HEK293 (cell line): ENCODE results near the gene ARHGDIB.

Source experiments
- CTCF ChIP-seq: fragments of 450-650 bp; formaldehyde crosslinking; IDR thresholded peaks from 2 replicates; pipeline ENCODE4 v1.5.1; 2016; ENCODE audit warnings: missing biosample characterization, missing genetic modification characterization
- ELK4 ChIP-seq: IDR thresholded peaks from 2 replicates; pipeline ENCODE4 v1.6.1; 2011; ENCODE audit warnings: mild to moderate bottlenecking, low read depth, low read length, borderline replicate concordance
- HIC1 ChIP-seq: fragments of 450-650 bp; formaldehyde crosslinking; IDR thresholded peaks from 2 replicates; pipeline ENCODE4 v1.5.1; 2016; ENCODE audit warnings: missing biosample characterization, missing genetic modification characterization
- REST ChIP-seq: fragments of 450-650 bp; formaldehyde crosslinking; IDR thresholded peaks from 2 replicates; pipeline ENCODE4 v1.5.1; 2016; ENCODE audit warnings: missing biosample characterization, missing genetic modification characterization
- ZBTB8A ChIP-seq: fragments of 450-650 bp; formaldehyde crosslinking; IDR thresholded peaks from 2 replicates; pipeline ENCODE4 v1.5.1; 2016; ENCODE audit warnings: missing biosample characterization, missing genetic modification characterization
- ZNF18 ChIP-seq: fragments of 450-650 bp; formaldehyde crosslinking; IDR thresholded peaks from 2 replicates; pipeline ENCODE4 v1.5.1; 2016; ENCODE audit warnings: missing biosample characterization, missing genetic modification characterization
- ZNF280C ChIP-seq: fragments of 450-650 bp; formaldehyde crosslinking; IDR thresholded peaks from 2 replicates; pipeline ENCODE4 v1.5.1; 2016; ENCODE audit warnings: missing biosample characterization, missing genetic modification characterization
- ZNF354C ChIP-seq: fragments of 450-650 bp; formaldehyde crosslinking; IDR thresholded peaks from 2 replicates; pipeline ENCODE4 v1.5.1; 2016; ENCODE audit warnings: missing biosample characterization, missing genetic modification characterization, low read depth, borderline replicate concordance
- ZNF558 ChIP-seq: fragments of 450-650 bp; formaldehyde crosslinking; IDR thresholded peaks from 2 replicates; pipeline ENCODE4 v1.5.1; 2016; ENCODE audit warnings: missing biosample characterization, missing genetic modification characterization
- ZNF580 ChIP-seq: fragments of 450-650 bp; formaldehyde crosslinking; IDR thresholded peaks from 2 replicates; pipeline ENCODE4 v1.5.1; 2016; ENCODE audit warnings: missing biosample characterization, missing genetic modification characterization
- ZNF654 ChIP-seq: fragments of 450-650 bp; formaldehyde crosslinking; IDR thresholded peaks from 2 replicates; pipeline ENCODE4 v1.5.1; 2016; ENCODE audit warnings: low read depth, missing biosample characterization, missing genetic modification characterization
- ZNF660 ChIP-seq: fragments of 450-650 bp; IDR thresholded peaks from 2 replicates; pipeline ENCODE4 v1.5.1; 2018; ENCODE audit warnings: missing biosample characterization, mild to moderate bottlenecking, missing genetic modification characterization
- ZNF776 ChIP-seq: fragments of 450-650 bp; formaldehyde crosslinking; IDR thresholded peaks from 2 replicates; pipeline ENCODE4 v1.5.0; 2017; ENCODE audit warnings: missing biosample characterization, missing genetic modification characterization, borderline replicate concordance

- TF ChIP-seq ZNF580 (tag by site-specific recombination): no peak
- TF ChIP-seq CTCF (tag by site-specific recombination): no peak
- no peak for TF ChIP-seq ZNF558
- TF ChIP-seq HIC1: no peak
- no peak for TF ChIP-seq REST (tag by site-specific recombination)
- no peak for TF ChIP-seq ZNF654 (tag by site-specific recombination)
- no peak for TF ChIP-seq ELK4
- TF ChIP-seq ZBTB8A: no peak
- no peak for TF ChIP-seq ZNF776 (tag by site-specific recombination)
- TF ChIP-seq ZNF660 (tag by site-specific recombination): no peak
- no peak for TF ChIP-seq ZNF18 (tag by site-specific recombination)
- no peak for TF ChIP-seq ZNF280C (tag by site-specific recombination)
- no peak for TF ChIP-seq ZNF354C (tag by site-specific recombination)
Observed at GRCh38 chr12:15007551-15007950, 46.1 kb upstream of the ARHGDIB start.
